Stimulated activated CD8-positive, alpha-beta memory T cell treated with anti-CD3 and anti-CD28 coated beads, Interleukin-2, amount 100 ng/mL, for 48 hours (primary cell): Measurements from ENCODE around the gene GCK.
"Not testable (repeated sequence)": the region's sequence is repeated elsewhere in the genome, so short reads cannot be mapped to it uniquely, and the experiment has no call there.

Experiments used
- DNase-seq, 2 donors: peaks; one replicate each; pipeline ENCODE4 v3.0.0-alpha.2; 2020; ENCODE audit warnings: low read depth in 2 of 2

The GCK gene

DNA sequence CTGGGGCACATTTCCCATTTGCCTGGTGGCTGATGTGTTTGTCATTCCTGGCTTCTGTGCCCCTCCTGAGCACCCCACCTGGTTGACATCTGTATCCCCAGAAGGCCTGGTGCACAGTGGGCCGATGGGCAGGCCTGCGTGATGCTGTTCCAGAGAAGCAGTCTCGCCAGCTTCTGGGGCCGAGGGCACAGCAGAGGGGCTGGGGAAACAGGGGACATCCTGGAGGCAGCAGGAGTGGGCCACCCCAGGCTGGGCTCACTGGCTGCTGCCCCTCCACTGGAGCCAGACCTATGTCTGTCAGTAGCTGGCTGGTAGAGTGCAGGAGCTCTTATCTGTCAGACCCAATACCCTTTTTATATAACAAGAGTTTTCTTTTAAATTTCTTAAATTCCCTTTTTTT lies 47.2 kb downstream of the GCK start:
- DNase-seq = no peak

DNA sequence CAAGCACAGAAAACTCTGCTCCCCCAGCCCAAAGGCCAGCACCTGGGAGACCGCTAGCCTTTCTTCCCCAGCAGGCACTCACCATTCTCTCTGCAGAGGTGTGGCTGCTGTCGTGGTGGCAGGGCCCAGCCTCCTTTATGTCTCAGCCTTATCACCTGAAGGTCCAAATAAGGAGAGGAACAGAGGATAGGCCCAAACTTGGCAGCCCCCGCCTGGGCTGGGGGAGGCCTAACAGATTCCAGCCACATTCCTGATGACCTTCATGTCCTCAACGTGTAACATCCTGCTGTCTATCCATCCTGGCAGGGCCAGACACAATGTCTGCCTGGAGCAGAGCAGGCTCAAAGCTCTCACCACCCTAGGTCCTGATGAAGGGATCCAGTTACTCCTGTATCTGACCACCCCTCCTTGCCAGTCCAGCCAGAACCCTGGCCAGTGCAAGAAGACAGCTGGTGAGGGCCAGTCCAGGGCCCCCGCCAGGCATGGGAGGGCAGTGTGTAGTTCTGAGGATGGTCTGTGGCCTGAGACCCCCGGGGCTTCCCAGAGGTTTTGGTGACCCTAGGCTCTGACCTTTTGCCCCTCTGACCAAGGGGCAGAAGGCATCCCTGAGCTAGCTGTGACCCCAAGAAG lies 47.9 kb downstream of the GCK start, which contains the start of gene MYL7:
Gene MYL7 (minus strand): TSS at position 112 of the 630 bp plus-strand sequence. CDS start 27 bp downstream, at position 85.
- no peak for DNase-seq

DNA sequence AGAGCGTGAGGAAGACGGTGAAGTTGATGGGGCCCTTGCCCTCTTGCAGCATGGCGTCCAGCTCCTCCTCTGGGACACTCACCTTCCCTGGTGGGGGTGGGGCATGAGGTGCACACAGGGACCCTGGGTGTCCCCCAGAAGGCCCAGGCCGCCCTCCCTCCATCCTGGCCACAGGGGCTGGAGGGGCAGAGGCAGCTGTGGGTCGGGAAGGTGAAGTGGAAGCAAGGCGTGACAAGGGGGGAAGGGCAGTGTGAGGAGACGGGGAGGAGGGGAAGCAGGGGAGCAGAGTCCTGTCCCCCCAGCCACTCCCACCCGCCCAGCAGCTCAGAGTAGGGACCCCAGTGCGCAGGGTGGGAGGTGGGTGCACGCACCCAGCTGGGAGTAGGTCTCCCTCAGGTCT lies 48.9 kb downstream of the GCK start:
- DNase-seq = no peak

DNA sequence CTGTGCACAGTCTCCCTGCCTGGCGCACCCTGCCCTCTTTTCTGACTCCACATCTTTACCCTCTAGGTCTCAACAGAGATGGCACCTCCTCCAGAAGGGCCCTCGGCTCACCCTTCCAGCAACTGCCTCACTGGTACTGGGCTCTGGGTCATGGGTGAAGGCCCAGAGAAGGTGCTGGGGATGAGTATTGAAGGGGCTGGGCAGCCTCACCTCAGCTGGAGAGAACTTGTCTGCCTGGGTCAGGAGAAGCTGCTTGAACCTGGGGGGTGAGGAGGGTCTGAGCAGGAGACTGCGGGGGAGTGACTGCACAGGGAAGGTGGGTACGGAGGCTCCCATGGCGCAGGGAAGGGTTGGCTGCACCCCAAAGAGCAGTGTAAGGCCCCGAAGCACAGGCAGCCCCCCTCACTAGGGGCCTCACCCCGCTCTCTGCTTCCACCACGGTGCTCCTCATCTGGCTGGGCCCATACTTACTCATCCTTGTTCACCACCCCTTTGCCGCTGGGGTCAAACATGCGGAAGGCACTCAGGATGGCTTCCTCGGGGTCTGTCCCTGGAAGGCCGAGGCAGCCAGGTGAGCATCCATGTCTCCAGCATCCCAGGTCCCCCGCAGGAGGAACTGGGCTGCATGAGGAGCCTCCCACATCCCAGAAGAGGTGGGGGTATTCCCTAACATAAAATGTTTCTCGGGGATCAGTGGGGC lies 49.8 kb downstream of the GCK start:
- no peak for DNase-seq

DNA sequence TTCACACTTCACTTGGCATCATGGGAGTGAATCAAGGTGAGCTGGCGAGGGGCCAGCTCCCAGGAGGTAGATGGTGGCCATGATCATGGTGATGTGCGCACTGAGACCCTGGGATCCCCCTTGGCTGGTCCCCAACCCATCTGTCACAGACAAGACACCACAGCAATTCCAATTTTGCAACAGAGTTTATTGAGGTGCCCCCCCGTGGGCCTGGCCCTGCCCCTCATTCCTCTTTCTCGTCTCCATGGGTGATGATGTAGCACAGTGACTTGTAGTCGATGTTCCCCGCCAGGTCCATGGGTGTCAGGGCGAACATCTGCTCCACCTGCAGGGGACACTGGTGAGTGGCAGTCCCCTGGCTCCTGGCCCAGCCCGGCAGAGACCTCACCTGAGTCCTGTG lies 50.5 kb downstream of the GCK start:
- no peak for DNase-seq

DNA sequence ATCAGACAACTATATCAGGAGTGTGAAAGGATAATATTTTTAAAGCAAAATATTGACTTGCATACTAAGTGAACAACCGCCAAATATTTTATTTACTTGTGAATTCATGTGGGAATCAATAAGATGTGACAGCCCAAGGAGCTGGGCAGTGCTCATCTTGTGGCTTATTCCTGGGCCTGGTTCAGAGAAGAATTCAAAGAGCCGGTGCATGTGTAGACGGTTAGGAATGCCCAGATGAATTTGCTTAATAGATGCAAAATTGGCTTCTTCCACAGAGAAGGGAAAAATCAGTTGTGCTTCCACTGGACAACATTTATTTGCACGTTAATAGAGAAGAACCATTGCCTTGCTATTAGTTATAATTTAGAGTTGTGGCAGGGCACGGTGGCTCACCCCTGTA lies 52.5 kb downstream of the GCK start:
- DNase-seq = no peak

DNA sequence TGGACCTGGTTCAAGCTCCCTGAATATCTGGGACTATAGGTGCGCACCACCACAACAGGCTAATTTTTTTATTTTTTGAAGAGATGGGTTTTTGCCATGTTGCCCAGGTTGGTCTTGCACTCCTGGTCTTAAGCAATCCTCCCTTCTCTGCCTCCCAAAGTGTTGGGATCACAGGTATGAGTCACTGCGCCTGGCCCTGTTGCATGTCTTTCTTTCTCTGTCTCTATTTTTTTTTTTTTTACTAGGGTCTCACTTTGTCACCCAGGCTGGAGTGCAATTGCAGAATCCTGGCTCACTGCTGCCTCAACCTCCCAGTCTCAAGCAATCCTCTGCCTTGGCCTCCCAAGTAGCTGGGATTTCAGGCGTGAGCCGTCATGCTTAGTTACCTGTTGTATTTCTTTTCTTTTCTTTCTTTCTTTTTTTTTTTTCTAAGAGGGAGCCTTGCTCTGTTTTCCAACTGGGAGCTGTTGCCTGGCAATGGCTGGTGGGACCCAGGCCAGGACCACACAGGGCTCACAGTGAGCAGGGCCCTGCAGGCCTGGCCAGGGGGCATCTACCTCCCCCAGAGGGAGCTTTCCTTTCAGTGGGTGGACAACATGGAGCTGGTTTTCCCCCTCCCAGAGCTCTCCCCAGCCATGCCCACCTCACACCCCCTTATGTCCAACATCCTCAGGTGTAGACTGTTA lies 54.2 kb downstream of the GCK start:
- no peak for DNase-seq

DNA sequence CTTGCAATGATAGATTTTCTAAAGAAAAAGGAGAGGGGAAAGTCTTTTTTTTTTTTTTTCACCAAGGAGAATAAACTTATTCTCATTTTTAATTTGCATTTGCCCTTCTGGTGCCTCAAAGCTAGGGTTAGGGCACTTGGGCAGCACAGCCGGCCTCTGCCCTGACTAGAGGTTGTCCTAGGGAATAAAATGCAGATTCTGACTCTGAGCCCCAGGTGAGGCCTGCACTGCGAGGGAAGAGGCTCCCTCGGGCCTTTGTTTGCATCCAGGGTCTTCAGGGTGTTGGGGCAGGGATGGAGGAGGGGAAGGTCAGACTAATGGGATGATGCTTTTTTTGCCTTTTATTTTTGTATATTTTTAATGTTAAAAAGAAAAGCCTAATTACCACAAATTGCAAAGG lies 55.9 kb downstream of the GCK start:
- DNase-seq = no peak

DNA sequence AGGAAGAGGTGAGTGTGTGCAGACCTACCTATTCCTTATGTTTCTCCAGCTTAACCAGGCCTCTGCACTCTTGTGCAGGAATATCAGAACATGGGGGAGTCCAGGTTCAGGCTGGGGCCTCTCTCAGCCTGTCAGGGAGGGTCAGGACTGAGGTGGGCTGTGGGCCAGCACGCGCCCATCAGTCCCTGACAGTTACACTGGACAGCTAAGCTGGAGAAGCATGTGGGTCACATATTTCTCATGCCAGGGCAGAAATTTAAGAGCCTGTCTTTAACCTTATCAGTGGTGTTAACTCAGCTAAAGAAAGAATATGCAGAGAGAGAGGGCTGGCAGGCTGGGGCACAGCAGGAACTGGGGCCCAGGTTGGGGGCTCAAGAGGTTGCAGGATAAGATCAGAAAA lies 57.2 kb downstream of the GCK start:
- no peak for DNase-seq

DNA sequence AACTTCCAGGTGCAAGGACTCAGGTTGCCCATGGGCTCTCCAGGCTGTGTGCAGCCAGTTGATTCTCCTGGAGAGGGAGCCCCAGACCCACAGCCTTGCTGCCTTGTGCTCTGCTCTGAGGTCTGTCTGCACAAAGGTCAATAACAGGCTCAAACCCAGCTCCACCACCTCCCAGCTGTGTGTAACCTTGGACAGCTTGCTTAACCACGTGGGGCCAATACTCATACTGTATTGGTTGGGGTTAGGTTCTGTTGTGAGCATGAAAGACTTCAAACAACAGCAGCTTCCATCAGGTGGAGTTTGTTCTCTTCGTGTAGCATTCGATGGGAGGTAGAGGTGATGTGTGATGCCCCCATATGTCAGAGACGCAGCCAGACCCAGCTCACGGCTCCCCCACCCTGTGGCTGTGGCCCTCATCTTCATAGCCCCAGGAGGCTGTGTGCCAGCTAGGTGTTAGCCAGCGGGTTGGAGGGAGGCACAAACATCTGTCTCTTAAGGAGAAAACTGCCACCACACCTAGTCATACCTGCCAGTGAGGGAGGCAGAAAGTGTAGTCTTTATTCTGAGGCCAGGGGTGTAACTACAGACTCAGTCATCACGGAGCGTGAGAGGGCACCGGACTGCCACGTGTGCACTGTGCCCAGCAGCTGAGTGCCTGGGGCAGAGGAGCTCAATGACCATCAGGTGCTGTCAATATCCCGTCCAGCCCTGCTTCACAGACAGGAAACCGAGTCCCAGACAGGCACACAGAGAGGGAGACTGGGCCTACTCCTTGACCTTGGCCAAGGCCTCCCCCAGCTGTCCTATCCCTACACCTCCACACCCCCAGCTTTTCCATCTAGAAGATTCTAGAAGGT lies 57.8 kb downstream of the GCK start:
- DNase-seq = no peak

DNA sequence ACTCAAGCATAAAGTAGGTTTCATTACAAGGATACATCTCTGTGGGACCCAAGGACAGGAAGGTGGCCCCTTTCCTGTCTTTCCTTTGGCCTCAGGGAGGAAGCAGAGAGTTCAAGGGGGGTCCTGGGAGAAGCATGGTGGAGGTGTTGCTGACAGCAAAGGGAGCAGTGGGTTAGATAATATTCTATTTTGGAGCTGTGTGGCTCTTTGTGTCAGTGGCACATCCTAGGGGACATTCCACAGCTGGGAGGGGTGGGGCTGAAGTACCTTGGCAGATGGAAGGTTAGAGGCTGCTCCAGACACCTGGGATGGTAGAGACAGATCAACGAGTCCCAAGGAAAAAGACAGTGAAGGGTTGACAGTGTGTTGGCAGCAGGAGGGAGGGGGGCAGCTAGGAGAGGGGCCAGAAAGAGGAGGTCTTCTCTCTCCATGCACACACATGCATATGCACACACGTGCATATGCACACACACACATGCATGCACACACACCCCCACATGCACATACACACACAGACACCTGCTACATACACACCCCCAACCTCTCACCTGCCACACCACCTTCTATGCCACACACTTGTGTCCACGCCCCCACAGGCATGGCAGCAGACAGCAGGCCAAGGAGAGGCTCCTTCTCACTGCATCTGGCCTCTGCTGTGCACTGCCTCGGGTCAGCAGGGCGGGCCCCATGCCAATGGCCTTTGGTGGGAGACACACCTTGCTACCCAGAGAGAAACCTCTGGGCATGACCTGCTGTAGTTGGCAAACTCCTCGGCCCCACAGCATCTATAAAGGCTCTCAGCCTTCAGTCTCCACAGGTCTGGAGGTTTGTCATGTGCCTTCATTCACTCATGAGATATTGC lies 60.3 kb downstream of the GCK start:
- no peak for DNase-seq

DNA sequence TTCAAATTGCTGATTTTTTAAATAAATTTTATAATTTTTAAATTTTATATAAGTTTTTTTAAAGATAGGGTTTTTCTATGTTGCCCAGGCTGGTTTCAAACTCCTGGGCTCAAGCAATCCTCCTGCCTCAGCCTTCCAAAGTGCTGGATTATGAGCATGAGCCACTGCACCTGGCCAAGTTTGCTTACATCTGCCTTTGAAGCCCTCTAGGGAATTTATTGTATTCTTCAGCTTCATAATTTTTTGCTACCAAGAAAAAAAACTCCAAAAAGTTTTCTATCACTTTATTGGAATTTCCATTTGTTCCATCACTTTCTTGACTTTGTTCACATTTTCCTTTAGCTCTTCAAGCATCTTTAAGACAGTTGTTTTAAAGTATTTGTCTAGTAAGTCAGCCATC lies 62.1 kb downstream of the GCK start:
- no peak for DNase-seq

DNA sequence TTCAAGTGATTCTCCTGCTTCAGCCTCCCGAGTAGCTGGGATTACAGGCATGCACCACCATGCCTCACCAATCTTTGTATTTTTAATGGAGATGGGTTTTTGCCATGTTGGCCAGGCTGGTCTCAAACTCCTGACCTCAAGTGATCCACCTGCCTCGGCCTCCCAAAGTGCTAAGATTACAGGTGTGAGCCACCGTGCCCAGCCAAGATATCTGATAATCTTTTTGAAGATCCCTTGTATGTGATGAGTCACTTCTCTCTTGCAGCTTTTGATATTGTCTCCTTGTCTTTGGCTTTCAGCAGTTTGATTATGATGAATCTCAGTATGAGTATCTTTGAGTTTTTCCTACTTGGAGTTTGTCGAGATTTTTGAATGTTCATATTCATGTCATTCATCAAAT lies 62.7 kb downstream of the GCK start:
- not testable (repeated sequence) for DNase-seq

DNA sequence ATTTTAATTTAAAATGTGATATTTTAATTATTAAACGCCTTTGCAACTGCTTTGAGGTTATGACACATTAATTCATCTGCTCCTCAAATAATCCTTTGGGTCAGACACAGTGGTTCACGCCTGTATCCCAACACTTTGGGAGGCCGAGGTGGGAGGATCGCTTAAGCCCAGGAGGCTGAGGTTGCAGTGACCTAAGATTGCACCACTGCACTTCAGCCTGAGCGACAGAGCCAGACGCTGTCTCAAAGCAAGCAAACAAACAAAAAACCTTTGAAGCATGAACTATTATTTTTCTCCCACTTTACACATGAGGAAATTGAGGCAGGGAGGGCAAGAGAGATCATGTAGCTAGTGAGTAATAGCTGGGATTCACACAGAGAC lies 64.4 kb downstream of the GCK start:
- no peak for DNase-seq

DNA sequence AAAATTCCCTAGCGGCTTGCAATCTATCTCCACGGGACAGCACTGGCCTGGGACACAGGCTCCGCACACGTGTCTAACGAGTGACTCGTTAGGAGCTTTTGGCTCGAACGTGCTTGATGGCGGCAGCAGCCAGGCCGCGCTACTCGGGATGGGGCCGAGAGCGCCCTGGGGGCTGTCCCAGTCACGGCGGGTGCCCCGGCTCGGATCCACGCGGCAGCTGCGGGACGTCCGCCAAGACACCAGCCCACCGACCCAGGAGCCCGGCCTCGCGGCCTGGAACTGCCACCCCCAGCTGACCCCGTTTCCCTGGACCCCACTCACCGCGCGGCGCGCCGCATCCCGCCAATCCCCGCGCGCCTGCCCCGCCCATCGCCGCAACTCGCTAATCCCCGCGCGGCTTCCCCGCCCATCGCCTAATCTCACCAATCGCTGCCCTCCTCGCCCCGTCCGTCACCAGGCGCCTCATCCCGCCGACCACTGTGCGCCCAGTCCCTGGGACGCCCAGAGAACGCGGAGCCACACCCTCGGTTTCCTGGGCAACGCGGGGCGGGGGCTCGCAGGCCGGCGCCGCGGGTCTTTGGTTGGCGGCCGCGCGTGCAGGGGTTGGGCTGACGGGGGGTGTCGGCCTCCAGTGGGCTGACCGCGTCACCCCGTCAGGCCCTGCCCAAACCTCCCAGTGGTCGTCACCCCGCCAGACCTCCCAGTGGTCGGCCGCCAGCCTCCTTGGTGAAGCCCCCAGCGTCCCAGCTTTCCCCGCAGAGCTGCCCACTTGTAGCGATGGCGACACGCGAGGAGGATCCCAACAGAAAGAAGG lies 65.8 kb downstream of the GCK start, which contains the start of gene POLD2:
Gene POLD2 (minus strand): TSS at position 359 of the 814 bp plus-strand sequence. CDS start 1,495 bp downstream, outside the sequence.
- DNase-seq = peak; percentile 98

DNA sequence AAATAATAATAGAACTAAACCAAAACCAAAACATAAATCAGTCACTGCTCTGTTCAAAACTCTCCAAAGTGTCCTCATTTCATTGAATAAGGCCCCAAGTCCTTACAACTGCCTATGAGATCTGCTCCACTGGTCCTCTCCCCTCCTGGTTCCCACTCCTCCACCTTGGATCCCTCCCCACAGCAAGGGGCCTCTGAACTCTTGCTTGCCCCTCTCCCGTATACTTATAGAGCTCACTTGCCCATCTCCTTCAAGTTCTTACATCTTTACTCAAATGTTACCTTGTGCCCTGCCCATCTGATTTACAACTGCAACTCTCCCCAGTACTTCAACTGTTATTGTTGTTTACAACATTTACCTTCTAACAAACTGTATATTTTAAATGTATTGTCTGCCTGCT lies 66.7 kb downstream of the GCK start:
- DNase-seq = no peak

DNA sequence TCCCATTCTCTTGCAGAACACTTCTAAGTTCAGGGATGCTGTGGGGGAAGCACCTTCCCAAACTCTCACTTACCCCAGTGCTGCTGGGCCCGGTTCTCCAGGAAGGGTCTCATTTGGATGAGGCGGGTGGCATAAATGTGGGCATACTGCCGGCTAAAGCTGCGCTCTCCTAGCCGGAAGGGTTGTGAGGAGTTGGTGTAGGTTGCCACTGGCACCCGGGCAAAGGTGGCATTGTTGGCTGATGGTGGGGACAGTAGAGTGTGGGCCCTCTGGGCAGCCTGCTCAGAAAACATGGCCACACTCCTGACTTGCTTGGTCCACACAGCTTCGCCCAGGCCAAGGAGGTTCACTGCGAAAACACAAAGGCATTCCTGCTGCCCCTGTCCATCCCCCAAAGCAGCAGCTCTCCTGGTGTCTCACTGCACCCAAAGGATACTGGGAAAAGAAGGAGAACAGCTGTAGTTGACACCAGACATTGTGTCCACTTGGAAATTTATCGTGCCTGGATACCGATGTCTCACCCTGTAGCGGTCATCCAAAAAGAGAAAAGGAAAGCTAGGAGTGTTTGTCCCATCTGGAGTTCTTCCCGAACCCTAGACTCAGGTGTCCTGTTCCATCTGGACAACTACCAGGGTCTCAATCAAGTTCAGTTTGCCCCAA lies 67.3 kb downstream of the GCK start:
- DNase-seq = no peak

DNA sequence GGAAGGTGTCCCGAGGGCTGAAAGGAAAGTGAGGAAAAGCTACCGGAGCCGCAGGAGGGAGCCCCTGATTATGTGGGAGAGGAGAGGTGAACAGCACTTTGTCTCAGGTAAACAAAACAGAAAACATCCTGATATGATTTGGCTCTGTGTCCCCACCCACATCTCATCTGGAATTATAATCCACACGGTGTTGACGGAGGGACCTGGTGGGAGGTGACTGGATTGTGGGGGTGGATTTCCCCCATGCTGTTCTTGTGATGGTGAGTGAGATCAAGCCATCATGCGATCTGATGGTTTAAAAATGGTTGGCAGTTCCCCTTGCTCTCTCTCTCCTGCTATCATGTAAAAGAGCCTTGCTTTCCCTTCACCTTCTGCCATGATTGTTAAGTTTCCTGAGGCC lies 68.8 kb downstream of the GCK start:
- DNase-seq = no peak

DNA sequence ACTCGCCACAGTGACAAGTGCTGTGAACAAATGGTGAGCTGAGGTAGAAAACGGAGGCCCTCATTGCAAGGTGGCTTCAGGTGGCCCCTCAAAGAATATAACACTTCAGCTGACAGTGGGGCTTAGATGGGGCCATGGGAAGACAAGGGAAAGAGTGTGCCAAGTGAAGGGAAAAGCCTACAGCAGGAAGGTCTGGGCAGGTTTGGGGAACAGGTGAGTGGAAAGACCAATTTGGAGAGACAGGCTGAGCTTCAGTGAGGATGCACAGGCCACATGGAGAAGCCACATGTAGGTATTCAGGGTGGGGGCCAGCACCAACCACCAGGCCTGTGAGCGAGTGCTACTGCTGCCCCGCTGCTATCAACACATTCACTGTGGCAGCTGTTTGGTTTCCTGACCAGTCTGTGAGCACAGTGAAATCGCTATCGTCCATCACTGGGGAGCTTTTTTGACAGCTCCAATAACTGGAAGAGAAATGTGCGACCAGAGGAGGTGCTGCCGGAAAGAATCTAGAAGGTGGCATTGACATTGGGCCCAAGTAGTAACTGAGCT lies 69.3 kb downstream of the GCK start:
- no peak for DNase-seq
